ENCODE measurements around the gene WDR87. TPM values are rescaled to one million over a fixed set of nuclear protein-coding genes. Genes with fewer than 3 reads are reported as not detected.

WDR87 gene
- total RNA-seq, 2 experiments from 2014 or later = not detected

Other genes with a start within 250 kb of the WDR87 start
- gene ZNF607, start 186.8 kb downstream of the WDR87 start, total RNA-seq = 10 to 100 TPM; 10.8 to 12.8 TPM
- 10 to 100 TPM; 13.9 to 14.0 TPM for gene ZNF573, start 127.0 kb downstream of the WDR87 start, total RNA-seq
- 10 to 100 TPM; 20.3 to 24.6 TPM for gene SIPA1L3, start 614 bp upstream of the WDR87 start, total RNA-seq

Data from activated naive CD8-positive, alpha-beta T cell treated with anti-CD3 and anti-CD28 coated beads, Interleukin-2, amount 10 ng/mL, durations not matched to agents 7 days and 5 days (primary cell).